Liver (tissue), 3 donors: ENCODE results near the gene LDHAL6B.

ENCODE experiments used
- GABPA ChIP-seq, 2 donors: IDR thresholded peaks in 1 of 2; conservative IDR thresholded peaks in 1 of 2; 2 replicates each; pipeline ENCODE4 v1.6.1; 2016; ENCODE audit warnings: antibody characterized with exemption in 2 of 2, mild to moderate bottlenecking in 1 of 2, moderate library complexity in 1 of 2
- RAD21 ChIP-seq, 2 donors: IDR thresholded peaks; 2 replicates each; pipeline ENCODE4 v1.6.1; 2016; ENCODE audit warnings: antibody characterized with exemption in 2 of 2, mild to moderate bottlenecking in 2 of 2
- SP1 ChIP-seq: IDR thresholded peaks from 2 replicates; pipeline ENCODE4 v1.6.1; 2018; ENCODE audit warnings: antibody characterized with exemption, mild to moderate bottlenecking
- TF ChIP-seq, protein P1 (sequence below): fragments of 150-350 bp; IDR thresholded peaks from 2 replicates; pipeline ENCODE4 v1.5.1; 2017; ENCODE audit warnings: improper control_type of control experiment, low read depth, low read length; ENCODE audit not compliant: missing input control
- TF ChIP-seq, protein P2 (sequence below): IDR thresholded peaks from 2 replicates; pipeline ENCODE4 v1.6.1; 2016; ENCODE audit warnings: antibody characterized with exemption
- TF ChIP-seq, protein P3 (sequence below): IDR thresholded peaks from 2 replicates; pipeline ENCODE4 v1.6.1; 2016; ENCODE audit warnings: antibody characterized with exemption
- donor health status: healthy.
- donor health status: healthy.

DNA sequence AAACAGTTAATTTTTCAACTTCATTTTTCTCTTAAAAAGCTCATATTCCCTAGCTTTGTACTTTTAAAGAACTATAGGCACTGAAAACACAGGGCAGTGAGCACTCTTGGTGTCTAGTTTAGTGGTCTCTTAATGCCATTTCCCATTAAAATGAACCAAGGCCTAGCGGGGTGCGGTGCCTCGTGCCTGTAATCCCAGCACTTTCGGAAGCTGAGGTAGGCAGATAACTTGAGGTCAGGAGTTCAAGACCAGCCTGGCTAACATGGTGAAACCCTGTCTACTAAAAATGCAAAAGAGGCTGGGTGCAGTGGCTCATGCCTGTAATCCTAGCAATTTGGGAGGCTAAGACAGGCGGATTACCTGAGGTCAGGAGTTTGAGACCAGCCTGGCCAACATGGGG lies 45.5 kb downstream of the LDHAL6B start:
- TF ChIP-seq, protein P1, sequence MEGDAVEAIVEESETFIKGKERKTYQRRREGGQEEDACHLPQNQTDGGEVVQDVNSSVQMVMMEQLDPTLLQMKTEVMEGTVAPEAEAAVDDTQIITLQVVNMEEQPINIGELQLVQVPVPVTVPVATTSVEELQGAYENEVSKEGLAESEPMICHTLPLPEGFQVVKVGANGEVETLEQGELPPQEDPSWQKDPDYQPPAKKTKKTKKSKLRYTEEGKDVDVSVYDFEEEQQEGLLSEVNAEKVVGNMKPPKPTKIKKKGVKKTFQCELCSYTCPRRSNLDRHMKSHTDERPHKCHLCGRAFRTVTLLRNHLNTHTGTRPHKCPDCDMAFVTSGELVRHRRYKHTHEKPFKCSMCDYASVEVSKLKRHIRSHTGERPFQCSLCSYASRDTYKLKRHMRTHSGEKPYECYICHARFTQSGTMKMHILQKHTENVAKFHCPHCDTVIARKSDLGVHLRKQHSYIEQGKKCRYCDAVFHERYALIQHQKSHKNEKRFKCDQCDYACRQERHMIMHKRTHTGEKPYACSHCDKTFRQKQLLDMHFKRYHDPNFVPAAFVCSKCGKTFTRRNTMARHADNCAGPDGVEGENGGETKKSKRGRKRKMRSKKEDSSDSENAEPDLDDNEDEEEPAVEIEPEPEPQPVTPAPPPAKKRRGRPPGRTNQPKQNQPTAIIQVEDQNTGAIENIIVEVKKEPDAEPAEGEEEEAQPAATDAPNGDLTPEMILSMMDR, result no peak
- TF ChIP-seq, protein P2, sequence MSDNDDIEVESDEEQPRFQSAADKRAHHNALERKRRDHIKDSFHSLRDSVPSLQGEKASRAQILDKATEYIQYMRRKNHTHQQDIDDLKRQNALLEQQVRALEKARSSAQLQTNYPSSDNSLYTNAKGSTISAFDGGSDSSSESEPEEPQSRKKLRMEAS, result no peak
- TF ChIP-seq SP1, result no peak
- no peak for TF ChIP-seq RAD21 (IDR thresholded peaks at IDR 0.05)
- no peak for TF ChIP-seq GABPA (IDR thresholded peaks at IDR 0.05 in 1 of 2, conservative IDR thresholded peaks at IDR 0.05 in 1 of 2)
- TF ChIP-seq, protein P3, sequence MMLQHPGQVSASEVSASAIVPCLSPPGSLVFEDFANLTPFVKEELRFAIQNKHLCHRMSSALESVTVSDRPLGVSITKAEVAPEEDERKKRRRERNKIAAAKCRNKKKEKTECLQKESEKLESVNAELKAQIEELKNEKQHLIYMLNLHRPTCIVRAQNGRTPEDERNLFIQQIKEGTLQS, result no peak
